Aortic smooth muscle cell (primary cell): ENCODE data around the gene DRICH1. TPM values are rescaled to one million over a fixed set of nuclear protein-coding genes. Genes with fewer than 3 reads are reported as not detected.

Source experiments
- total RNA-seq: library from RNA; depleted of rRNA; stranded (reverse); fragments of >200 nt; gene quantifications from 2 replicates; pipeline ENCODE4 v1.2.3, GENCODE V29; 2014

The DRICH1 gene, protein sequence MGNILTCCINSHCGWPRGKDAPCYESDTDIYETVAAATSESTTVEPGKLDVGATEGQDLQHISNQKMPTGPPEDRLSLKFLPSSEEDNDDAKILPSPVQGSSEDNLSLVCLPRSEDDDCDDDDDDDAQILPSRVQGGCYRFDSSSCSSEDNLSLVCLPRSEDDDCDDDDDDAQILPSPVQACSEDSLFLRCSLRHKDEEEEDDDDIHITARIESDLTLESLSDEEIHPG
- total RNA-seq, result 0.31 TPM in 1 of 2 replicates, not detected in the other

GRCh38 chr22:23632178-23632577, at the start of gene DRICH1:
Gene DRICH1 (minus strand): TSS chr22:23632321. CDS start chr22:23632023, 298 bp downstream.

GRCh38 chr22:23579870-23580575, 52.1 kb downstream of the DRICH1 start, which contains the start of gene IGLL1:
Gene IGLL1 (minus strand): TSS chr22:23580290. CDS start chr22:23580190, 100 bp downstream.

Other genes with a start within 250 kb of the DRICH1 start
- not detected in 2 replicates for gene IGLL1, start 52.0 kb downstream of the DRICH1 start, total RNA-seq
- not detected in 2 replicates for gene RGL4, start 58.7 kb upstream of the DRICH1 start, total RNA-seq
- 3.3 and 4.5 TPM in 2 replicates for gene ZNF70, start 118.8 kb upstream of the DRICH1 start, total RNA-seq
- not detected in 2 replicates for gene VPREB3, start 122.1 kb upstream of the DRICH1 start, total RNA-seq
- gene C22orf15, start 130.7 kb upstream of the DRICH1 start, total RNA-seq, result 2.1 and 3.5 TPM in 2 replicates
- 3.2 and 5.5 TPM in 2 replicates for gene CHCHD10, start 135.7 kb upstream of the DRICH1 start, total RNA-seq
- gene MMP11, start 140.5 kb upstream of the DRICH1 start, total RNA-seq, result 4.6 and 5.2 TPM in 2 replicates
- gene SMARCB1, start 154.6 kb upstream of the DRICH1 start, total RNA-seq, result 16.2 and 17.1 TPM in 2 replicates
- 0.19 and 0.53 TPM in 2 replicates for gene DERL3, start 206.7 kb upstream of the DRICH1 start, total RNA-seq
- 11.1 and 11.3 TPM in 2 replicates for gene SLC2A11, start 225.6 kb upstream of the DRICH1 start, total RNA-seq